Testis (tissue), 2 donors: ENCODE measurements around the gene TSC22D3.

ENCODE experiments used
- POLR2A ChIP-seq: fragments of 450-650 bp; IDR thresholded peaks from one replicate; pipeline ENCODE4 v1.6.1; 2017; ENCODE audit warnings: antibody characterized with exemption, mild to moderate bottlenecking, moderate library complexity
- TF ChIP-seq, protein P1 (sequence below), 3 experiments: fragments of 450-650 bp in 2 of 3; fragments of 200-600 bp in 1 of 3; sonication (generic) in 1 of 3; IDR thresholded peaks; one replicate each; pipeline ENCODE4 v1.5.1; 2016 to 2019; ENCODE audit warnings: antibody characterized with exemption in 3 of 3, mild to moderate bottlenecking in 2 of 3, moderate library complexity in 1 of 3

DNA sequence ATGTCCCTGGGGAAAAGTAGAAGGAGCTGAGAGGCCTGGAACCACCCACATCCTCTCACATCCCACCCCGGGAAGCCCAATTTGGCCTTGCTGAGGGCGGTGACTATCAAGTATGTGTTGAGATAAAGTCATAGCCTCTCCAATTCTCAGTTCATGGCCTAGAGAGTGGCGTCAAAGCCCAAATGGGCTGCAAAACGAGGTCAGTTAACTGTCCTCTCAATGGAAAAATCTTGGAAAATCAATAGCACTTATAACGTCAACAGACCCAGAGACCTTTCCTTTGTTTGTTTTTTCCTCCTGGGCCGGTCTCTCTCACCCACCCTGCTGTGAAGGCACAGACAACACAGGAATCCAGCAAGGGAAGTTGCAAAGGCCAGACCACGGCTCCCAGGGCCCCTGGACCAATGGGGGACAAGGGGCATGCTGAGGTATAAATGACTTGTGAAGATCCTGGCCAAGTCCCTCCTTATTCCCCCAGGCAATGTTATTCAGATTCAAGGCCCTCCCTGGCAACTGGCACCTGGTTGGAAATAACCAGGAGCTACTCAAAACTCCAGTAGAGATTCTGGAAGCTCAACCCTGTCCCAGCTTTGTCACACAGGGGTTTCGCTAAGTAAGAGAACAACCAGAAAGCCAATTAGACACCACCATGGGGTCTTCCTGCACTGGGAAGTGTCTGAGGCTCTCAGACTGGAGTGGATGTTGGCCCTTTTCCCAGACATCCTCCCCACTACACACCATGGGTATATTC lies 38.6 kb downstream of the TSC22D3 start:
- TF ChIP-seq, protein P1, sequence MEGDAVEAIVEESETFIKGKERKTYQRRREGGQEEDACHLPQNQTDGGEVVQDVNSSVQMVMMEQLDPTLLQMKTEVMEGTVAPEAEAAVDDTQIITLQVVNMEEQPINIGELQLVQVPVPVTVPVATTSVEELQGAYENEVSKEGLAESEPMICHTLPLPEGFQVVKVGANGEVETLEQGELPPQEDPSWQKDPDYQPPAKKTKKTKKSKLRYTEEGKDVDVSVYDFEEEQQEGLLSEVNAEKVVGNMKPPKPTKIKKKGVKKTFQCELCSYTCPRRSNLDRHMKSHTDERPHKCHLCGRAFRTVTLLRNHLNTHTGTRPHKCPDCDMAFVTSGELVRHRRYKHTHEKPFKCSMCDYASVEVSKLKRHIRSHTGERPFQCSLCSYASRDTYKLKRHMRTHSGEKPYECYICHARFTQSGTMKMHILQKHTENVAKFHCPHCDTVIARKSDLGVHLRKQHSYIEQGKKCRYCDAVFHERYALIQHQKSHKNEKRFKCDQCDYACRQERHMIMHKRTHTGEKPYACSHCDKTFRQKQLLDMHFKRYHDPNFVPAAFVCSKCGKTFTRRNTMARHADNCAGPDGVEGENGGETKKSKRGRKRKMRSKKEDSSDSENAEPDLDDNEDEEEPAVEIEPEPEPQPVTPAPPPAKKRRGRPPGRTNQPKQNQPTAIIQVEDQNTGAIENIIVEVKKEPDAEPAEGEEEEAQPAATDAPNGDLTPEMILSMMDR (IDR thresholded peaks at IDR 0.05), result no peak
- no peak for TF ChIP-seq POLR2A
